Measurements from ENCODE around the gene MYO18A.
"Not testable (repeated sequence)": the region's sequence is repeated elsewhere in the genome, so short reads cannot be mapped to it uniquely, and the experiment has no call there.

The MYO18A gene

GRCh38 chr17:29165261-29165660 lies 14.9 kb downstream of the MYO18A start:
- no peak for DNase-seq

- no peak for DNase-seq
Measured at GRCh38 chr17:29163563-29163962, 16.6 kb downstream of the MYO18A start.

- DNase-seq = no peak
Measured at GRCh38 chr17:29162909-29163341, 17.3 kb downstream of the MYO18A start.

- no peak for DNase-seq
Measured at GRCh38 chr17:29162082-29162908, 17.9 kb downstream of the MYO18A start.

- no peak for DNase-seq
Measured at GRCh38 chr17:29160253-29160652, 19.9 kb downstream of the MYO18A start.

- no peak for DNase-seq
Measured at GRCh38 chr17:29159306-29159860, 20.8 kb downstream of the MYO18A start.

GRCh38 chr17:29158488-29159275 lies 21.5 kb downstream of the MYO18A start:
- DNase-seq = no peak

- no peak for DNase-seq
Measured at GRCh38 chr17:29158096-29158487, 22.1 kb downstream of the MYO18A start.

- DNase-seq = no peak
Measured at GRCh38 chr17:29157310-29157709, 22.9 kb downstream of the MYO18A start.

GRCh38 chr17:29156781-29157180 lies 23.4 kb downstream of the MYO18A start:
- DNase-seq = no peak

GRCh38 chr17:29155966-29156338 lies 24.2 kb downstream of the MYO18A start:
- no peak for DNase-seq

- DNase-seq = no peak
Measured at GRCh38 chr17:29155227-29155965, 24.8 kb downstream of the MYO18A start.

GRCh38 chr17:29154516-29155226 lies 25.5 kb downstream of the MYO18A start:
- no peak for DNase-seq

GRCh38 chr17:29151567-29151966 lies 28.6 kb downstream of the MYO18A start:
- no peak for DNase-seq

GRCh38 chr17:29150161-29150560 lies 30.0 kb downstream of the MYO18A start:
- DNase-seq = no peak

- DNase-seq = no peak
Measured at GRCh38 chr17:29149431-29150064, 30.6 kb downstream of the MYO18A start.

- peak; percentile 79 for DNase-seq
Measured at GRCh38 chr17:29148790-29149430, 31.3 kb downstream of the MYO18A start.

GRCh38 chr17:29148257-29148789 lies 31.9 kb downstream of the MYO18A start:
- peak; percentile 62 for DNase-seq

- no peak for DNase-seq
Measured at GRCh38 chr17:29147682-29148081, 32.5 kb downstream of the MYO18A start.

- DNase-seq = not testable (repeated sequence)
Measured at GRCh38 chr17:29147228-29147627, 33.0 kb downstream of the MYO18A start.

GRCh38 chr17:29146369-29146972 lies 33.7 kb downstream of the MYO18A start:
- DNase-seq = no peak

Measured in NCI-H510A (cell line).